Type B pancreatic cell (in vitro differentiated cells): ENCODE results near the gene SFT2D1. TPM values are rescaled to one million over a fixed set of nuclear protein-coding genes. Genes with fewer than 3 reads are reported as not detected.

ENCODE experiments used
- DNase-seq: peaks from one replicate; pipeline ENCODE4 v3.0.0; 2021; ENCODE audit warnings: mixed read lengths; ENCODE audit not compliant: unreplicated experiment; ENCODE audit errors: extremely low spot score
- H3K27ac Mint-ChIP-seq: 2 replicates; pipeline ENCODE4 v1.8.0; 2021; ENCODE audit warnings: mild to moderate bottlenecking, mixed read lengths
- H3K27me3 Mint-ChIP-seq: 2 replicates; pipeline ENCODE4 v1.8.0; 2021; ENCODE audit warnings: mixed read lengths
- H3K36me3 Mint-ChIP-seq: 2 replicates; pipeline ENCODE4 v1.8.0; 2021; ENCODE audit warnings: mixed read lengths
- H3K4me1 Mint-ChIP-seq: one replicate; pipeline ENCODE4 v1.8.0; 2021; ENCODE audit warnings: mixed read lengths; ENCODE audit not compliant: unreplicated experiment
- H3K4me3 Mint-ChIP-seq: 2 replicates; pipeline ENCODE4 v1.8.0; 2021; ENCODE audit warnings: mild to moderate bottlenecking, mixed read lengths
- H3K9me3 Mint-ChIP-seq: 2 replicates; pipeline ENCODE4 v1.8.0; 2021; ENCODE audit warnings: mixed read lengths
- CTCF ChIP-seq: fragments of 200-600 bp; sonication (generic); conservative IDR thresholded peaks from 2 replicates; pipeline ENCODE4 v1.5.0; 2021; ENCODE audit warnings: antibody characterized with exemption, mild to moderate bottlenecking
- total RNA-seq: library from RNA; stranded (reverse); gene quantifications from 2 replicates; pipeline ENCODE4 v1.2.1, GENCODE V29; 2021; ENCODE audit warnings: low replicate concordance

Gene SFT2D1
- total RNA-seq, 1 donor from 2014 or later, result 29.5 TPM

DNA sequence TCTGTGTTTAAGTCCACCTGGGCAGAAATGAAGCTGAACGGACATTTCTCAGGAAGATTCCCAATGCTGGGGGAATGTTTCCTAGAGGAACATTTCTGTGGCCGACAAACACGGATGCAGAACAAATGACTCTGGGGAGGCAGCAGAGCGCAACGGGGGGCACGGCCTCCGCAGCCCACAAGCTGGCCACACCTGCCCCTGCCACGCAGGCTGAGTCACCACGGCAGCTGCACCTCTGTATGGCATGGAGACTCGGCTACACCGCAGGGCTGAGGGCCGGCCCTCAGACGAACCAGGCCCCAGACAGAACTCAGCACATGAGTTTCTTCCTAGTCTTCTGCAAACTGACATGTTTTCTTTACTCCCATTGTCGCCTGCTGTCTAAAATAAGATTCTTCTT is 24.1 kb downstream of the SFT2D1 start:
- DNase-seq, result peak; percentile 48
- no peak overlapping the region for H3K27ac Mint-ChIP-seq
- H3K27me3 Mint-ChIP-seq, result peaks cover under 1% of the 10 kb centered on the region
- no peaks in the 10 kb centered on the region for H3K9me3 Mint-ChIP-seq
- no peak for TF ChIP-seq CTCF
- peaks cover 10% of the 10 kb centered on the region for H3K36me3 Mint-ChIP-seq
- H3K4me1 Mint-ChIP-seq, result peaks cover 6% of the 10 kb centered on the region
- no peak overlapping the region for H3K4me3 Mint-ChIP-seq

DNA sequence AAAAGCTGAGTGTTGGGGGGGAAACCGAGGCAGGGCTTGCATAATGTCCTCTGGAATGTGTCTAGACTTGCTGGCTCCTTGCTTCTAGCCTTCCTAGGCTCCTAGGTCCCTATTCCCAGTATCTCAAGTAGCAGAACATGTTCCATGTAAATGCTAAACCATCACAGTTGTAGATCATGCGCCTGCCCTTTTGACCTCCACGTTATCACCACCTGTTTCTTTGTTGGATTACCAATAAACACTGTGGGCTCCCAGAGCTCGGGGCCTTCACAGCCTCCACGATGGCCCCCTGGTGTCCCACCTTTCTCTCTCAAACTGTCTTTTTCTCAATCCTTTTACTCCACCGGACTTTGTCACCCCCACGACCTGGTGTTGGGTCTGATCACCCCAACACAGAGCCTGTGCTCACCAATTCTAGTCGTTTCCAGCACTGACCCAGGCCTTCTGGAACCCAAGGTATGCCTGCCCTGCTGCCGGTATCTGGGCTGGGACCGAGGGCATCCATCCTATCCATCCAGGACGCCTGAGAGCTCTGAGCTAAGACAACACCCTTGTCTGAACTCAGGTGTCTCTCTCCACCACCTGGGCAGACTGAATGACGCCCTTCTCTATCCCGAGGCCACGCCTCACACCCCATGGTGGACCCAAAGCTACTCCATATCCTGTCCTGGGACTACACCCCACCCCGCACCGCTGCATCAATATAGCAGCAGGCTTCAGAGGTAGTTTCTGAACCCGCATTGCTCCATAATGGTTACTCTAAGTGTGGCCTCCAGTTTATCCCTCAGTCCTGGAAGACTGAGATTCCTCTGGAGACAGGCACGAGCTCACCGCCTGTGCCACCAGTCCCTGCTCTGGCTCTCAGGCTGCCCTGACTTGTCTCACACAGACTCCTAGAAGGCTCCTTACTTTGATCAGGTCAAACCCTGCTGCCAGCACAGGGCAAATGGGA is 24.8 kb downstream of the SFT2D1 start:
- Mint-ChIP-seq H3K9me3 (no peaks in the 10 kb centered on the region), H3K4me3 (no peak overlapping the region), H3K27ac (no peak overlapping the region), H3K4me1 (peaks cover 6% of the 10 kb centered on the region), H3K27me3 (peaks cover 4% of the 10 kb centered on the region), H3K36me3 (peaks cover 10% of the 10 kb centered on the region)
- no peak for TF ChIP-seq CTCF
- DNase-seq, result peak; percentile 48

DNA sequence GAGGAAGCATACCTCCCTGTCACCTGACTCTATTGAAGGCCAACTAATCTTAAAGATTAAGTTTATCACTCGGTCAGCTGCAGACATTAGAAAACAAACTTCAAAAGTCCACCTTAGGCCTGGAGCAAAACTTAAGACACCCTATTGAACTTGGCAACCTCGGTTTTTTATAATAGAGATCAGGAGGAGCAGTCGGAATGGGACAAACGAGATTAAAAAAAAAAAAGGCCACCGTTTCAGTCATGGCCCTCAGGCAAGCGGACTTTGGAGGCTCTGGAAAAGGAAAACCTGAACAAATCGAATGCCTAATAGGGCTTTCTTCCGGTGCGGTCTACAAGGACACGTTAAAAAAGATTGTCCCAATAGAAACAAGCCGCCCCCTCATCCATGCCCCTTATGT is 26.9 kb downstream of the SFT2D1 start:
- no peak for DNase-seq
- Mint-ChIP-seq H3K4me3 (no peak overlapping the region), H3K27me3 (peaks cover 18% of the 10 kb centered on the region), H3K36me3 (peaks cover 7% of the 10 kb centered on the region), H3K27ac (no peak overlapping the region), H3K9me3 (no peaks in the 10 kb centered on the region), H3K4me1 (peaks cover 6% of the 10 kb centered on the region)
- no peak for TF ChIP-seq CTCF

- Mint-ChIP-seq H3K4me1 (peaks cover 5% of the 10 kb centered on the region), H3K9me3 (no peaks in the 10 kb centered on the region), H3K27me3 (peaks cover 28% of the 10 kb centered on the region), H3K27ac (no peak overlapping the region), H3K36me3 (peaks cover 7% of the 10 kb centered on the region), H3K4me3 (no peak overlapping the region)
- no peak for TF ChIP-seq CTCF
- no peak for DNase-seq
Observed at GRCh38 chr6:166314454-166314853, 27.9 kb downstream of the SFT2D1 start.

- H3K27ac Mint-ChIP-seq, result no peak overlapping the region
- peaks cover 8% of the 10 kb centered on the region for H3K4me1 Mint-ChIP-seq
Observed at GRCh38 chr6:166313255-166314070, 28.9 kb downstream of the SFT2D1 start.

More at GRCh38 chr6:166313255-166314070, 28.9 kb downstream of the SFT2D1 start:
- Mint-ChIP-seq H3K27me3 (peaks cover 38% of the 10 kb centered on the region), H3K36me3 (no peaks in the 10 kb centered on the region), H3K9me3 (no peaks in the 10 kb centered on the region), H3K4me3 (no peak overlapping the region)
- no peak for DNase-seq
- TF ChIP-seq CTCF, result peak; percentile 75
